Measurements from ENCODE around the gene DMRTA1.

DNA sequence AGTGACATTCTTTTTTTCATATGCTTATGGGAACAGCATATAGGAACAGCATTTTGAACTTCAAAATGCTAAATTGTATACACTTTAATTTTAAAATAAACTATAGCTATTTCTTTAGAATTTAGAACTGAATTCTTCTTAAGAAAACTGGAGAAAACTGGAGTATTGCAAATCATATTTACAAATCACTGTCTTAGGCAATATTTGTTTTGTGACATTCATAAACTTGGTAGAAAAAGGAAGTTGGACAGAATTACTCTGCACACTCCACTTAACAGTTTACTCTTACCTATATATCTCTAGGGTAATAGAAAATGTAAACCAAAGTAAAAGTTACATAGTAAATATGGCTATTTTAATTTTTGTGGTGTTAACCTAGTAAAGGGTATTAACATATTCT, 3.1 kb downstream of the DMRTA1 start:
- TF ChIP-seq CTCF (conservative IDR thresholded peaks at IDR 0.05; ENCODE audit: low read length): no peak
- TF ChIP-seq EZH2phosphoT487 (IDR thresholded peaks at IDR 0.05; ENCODE audit: borderline replicate concordance): no peak

Data from Loucy (cell line).